HEK293 (cell line): Measurements from ENCODE around the gene CDH23.

Experiments used
- CTCF ChIA-PET: fragments of 350-600 bp; formaldehyde crosslinking; extraction: SDS; loops from one replicate; lab custom pipeline; 2021; ENCODE audit warnings: antibody characterized with exemption; lab: Yijun Ruan, JAX
- POLR2A ChIA-PET: fragments of 300-600 bp; formaldehyde crosslinking; extraction: SDS; loops from one replicate; lab custom pipeline; 2020; ENCODE audit warnings: antibody characterized with exemption, inconsistent platforms; lab: Yijun Ruan, JAX
- H3K27ac ChIP-seq: fragments of 200-500 bp; sonication (Bioruptor generic); 2 replicates; pipeline ENCODE4 v1.5.1; 2014; ENCODE audit warnings: low read depth, low read length, control low read depth, inconsistent platforms; ENCODE audit errors: extremely low read depth
- H3K36me3 ChIP-seq, 2 experiments: fragments of 200-500 bp in 1 of 2; sonication (Bioruptor generic) in 1 of 2; 1 replicate in 1 of 2; 2 replicates in 1 of 2; pipeline ENCODE4 v1.5.1; 2014 to 2017; ENCODE audit warnings: inconsistent platforms in 2 of 2, low read length in 2 of 2; ENCODE audit not compliant: control insufficient read depth in 2 of 2, insufficient read depth in 1 of 2
- H3K4me1 ChIP-seq: fragments of 200-500 bp; sonication (Bioruptor generic); 2 replicates; pipeline ENCODE4 v1.5.1; 2014; ENCODE audit warnings: mild to moderate bottlenecking, low read length, inconsistent platforms; ENCODE audit not compliant: control insufficient read depth, insufficient read depth
- H3K4me3 ChIP-seq: 2 replicates; pipeline ENCODE4 v1.5.1; 2011; ENCODE audit warnings: low read depth, mild to moderate bottlenecking, control low read depth, low read length, moderate library complexity
- H3K9me3 ChIP-seq: fragments of 200-500 bp; sonication (Bioruptor generic); 2 replicates; pipeline ENCODE4 v1.5.1; 2014; ENCODE audit warnings: low read depth, low read length, inconsistent platforms; ENCODE audit not compliant: control insufficient read depth, insufficient read depth
- HIC1 ChIP-seq: fragments of 450-650 bp; formaldehyde crosslinking; IDR thresholded peaks from 2 replicates; pipeline ENCODE4 v1.5.1; 2016; ENCODE audit warnings: missing biosample characterization, missing genetic modification characterization
- KLF8 ChIP-seq: fragments of 450-650 bp; formaldehyde crosslinking; IDR thresholded peaks from 2 replicates; pipeline ENCODE4 v1.5.1; 2016; ENCODE audit warnings: missing biosample characterization, missing genetic modification characterization
- MZF1 ChIP-seq: fragments of 450-650 bp; formaldehyde crosslinking; IDR thresholded peaks from 2 replicates; pipeline ENCODE4 v1.5.1; 2017; ENCODE audit warnings: missing biosample characterization, missing genetic modification characterization, borderline replicate concordance
- SETDB1 ChIP-seq: IDR thresholded peaks from one replicate; pipeline ENCODE4 v1.6.1; 2017; ENCODE audit warnings: mild to moderate bottlenecking, low read length, moderate library complexity, mixed read lengths; ENCODE audit not compliant: insufficient read length
- TCF7L2 ChIP-seq: IDR thresholded peaks from 2 replicates; pipeline ENCODE4 v1.6.1; 2011; ENCODE audit warnings: low read depth, mild to moderate bottlenecking, inconsistent platforms, low read length, moderate library complexity, borderline replicate concordance
- ZNF157 ChIP-seq: fragments of 450-650 bp; formaldehyde crosslinking; IDR thresholded peaks from 2 replicates; pipeline ENCODE4 v1.5.1; 2016; ENCODE audit warnings: missing biosample characterization, missing genetic modification characterization
- ZNF16 ChIP-seq: fragments of 450-650 bp; formaldehyde crosslinking; IDR thresholded peaks from 2 replicates; pipeline ENCODE4 v1.5.1; 2016; ENCODE audit warnings: low read depth, missing biosample characterization, missing genetic modification characterization
- ZNF221 ChIP-seq: fragments of 450-650 bp; formaldehyde crosslinking; IDR thresholded peaks from 2 replicates; pipeline ENCODE4 v1.5.1; 2017; ENCODE audit warnings: missing biosample characterization, missing genetic modification characterization, borderline replicate concordance
- ZNF266 ChIP-seq: fragments of 450-650 bp; formaldehyde crosslinking; IDR thresholded peaks from 2 replicates; pipeline ENCODE4 v1.5.1; 2016; ENCODE audit warnings: missing biosample characterization, missing genetic modification characterization, low read depth
- ZNF274 ChIP-seq, 2 experiments: fragments of 200-500 bp in 1 of 2; fragments of 450-650 bp in 1 of 2; sonication (Bioruptor generic) in 1 of 2; formaldehyde crosslinking in 1 of 2; IDR thresholded peaks; 2 replicates each; pipeline versions ENCODE4 v1.5.1 to v1.6.1; 2014 to 2016; ENCODE audit warnings: borderline replicate concordance in 1 of 2, inconsistent platforms in 1 of 2, low read length in 1 of 2, missing biosample characterization in 1 of 2, missing genetic modification characterization in 1 of 2
- ZNF311 ChIP-seq: fragments of 450-650 bp; formaldehyde crosslinking; IDR thresholded peaks from 2 replicates; pipeline ENCODE4 v1.5.1; 2017; ENCODE audit warnings: missing biosample characterization, missing genetic modification characterization, borderline replicate concordance
- ZNF404 ChIP-seq: fragments of 450-650 bp; formaldehyde crosslinking; IDR thresholded peaks from 2 replicates; pipeline ENCODE4 v1.5.1; 2017; ENCODE audit warnings: missing biosample characterization, missing genetic modification characterization
- ZNF426 ChIP-seq: fragments of 450-650 bp; formaldehyde crosslinking; IDR thresholded peaks from 2 replicates; pipeline ENCODE4 v1.5.1; 2017; ENCODE audit warnings: missing biosample characterization, missing genetic modification characterization, mild to moderate bottlenecking, inconsistent platforms, moderate library complexity
- ZNF571 ChIP-seq: fragments of 450-650 bp; formaldehyde crosslinking; IDR thresholded peaks from 2 replicates; pipeline ENCODE4 v1.5.0; 2017; ENCODE audit warnings: missing biosample characterization, missing genetic modification characterization
- ZNF600 ChIP-seq: fragments of 450-650 bp; formaldehyde crosslinking; IDR thresholded peaks from 2 replicates; pipeline ENCODE4 v1.5.1; 2016; ENCODE audit warnings: missing biosample characterization, missing genetic modification characterization
- ZNF610 ChIP-seq: fragments of 450-650 bp; formaldehyde crosslinking; IDR thresholded peaks from 2 replicates; pipeline ENCODE4 v1.5.1; 2016; ENCODE audit warnings: missing biosample characterization, missing genetic modification characterization, borderline replicate concordance
- ZNF624 ChIP-seq: fragments of 450-650 bp; formaldehyde crosslinking; IDR thresholded peaks from 2 replicates; pipeline ENCODE4 v1.5.1; 2017; ENCODE audit warnings: missing biosample characterization, missing genetic modification characterization
- ZNF664 ChIP-seq: fragments of 450-650 bp; formaldehyde crosslinking; IDR thresholded peaks from 2 replicates; pipeline ENCODE4 v1.5.1; 2016; ENCODE audit warnings: missing biosample characterization, missing genetic modification characterization
- TF ChIP-seq, protein P1 (sequence below): fragments of 450-650 bp; formaldehyde crosslinking; IDR thresholded peaks from 2 replicates; pipeline ENCODE4 v1.5.1; 2016; ENCODE audit warnings: missing biosample characterization, missing genetic modification characterization, borderline replicate concordance
- TF ChIP-seq, protein P2 (sequence below): fragments of 450-650 bp; formaldehyde crosslinking; IDR thresholded peaks from 2 replicates; pipeline ENCODE4 v1.5.1; 2016; ENCODE audit warnings: missing biosample characterization, missing genetic modification characterization

CDH23 gene

GRCh38 chr10:71627956-71628355 is 231.2 kb downstream of the CDH23 start:
- Histone ChIP-seq H3K4me3 (no peak overlapping the region), H3K27ac (no peak overlapping the region), H3K4me1 (peaks cover 3% of the 10 kb centered on the region; the same call in 1 of the 2 replicates), H3K36me3 (no peaks in the 10 kb centered on the region), H3K9me3 (no peaks in the 10 kb centered on the region)
- ChIA-PET CTCF (no interaction called here), POLR2A (no interaction called here)
- TF ChIP-seq, protein P1, sequence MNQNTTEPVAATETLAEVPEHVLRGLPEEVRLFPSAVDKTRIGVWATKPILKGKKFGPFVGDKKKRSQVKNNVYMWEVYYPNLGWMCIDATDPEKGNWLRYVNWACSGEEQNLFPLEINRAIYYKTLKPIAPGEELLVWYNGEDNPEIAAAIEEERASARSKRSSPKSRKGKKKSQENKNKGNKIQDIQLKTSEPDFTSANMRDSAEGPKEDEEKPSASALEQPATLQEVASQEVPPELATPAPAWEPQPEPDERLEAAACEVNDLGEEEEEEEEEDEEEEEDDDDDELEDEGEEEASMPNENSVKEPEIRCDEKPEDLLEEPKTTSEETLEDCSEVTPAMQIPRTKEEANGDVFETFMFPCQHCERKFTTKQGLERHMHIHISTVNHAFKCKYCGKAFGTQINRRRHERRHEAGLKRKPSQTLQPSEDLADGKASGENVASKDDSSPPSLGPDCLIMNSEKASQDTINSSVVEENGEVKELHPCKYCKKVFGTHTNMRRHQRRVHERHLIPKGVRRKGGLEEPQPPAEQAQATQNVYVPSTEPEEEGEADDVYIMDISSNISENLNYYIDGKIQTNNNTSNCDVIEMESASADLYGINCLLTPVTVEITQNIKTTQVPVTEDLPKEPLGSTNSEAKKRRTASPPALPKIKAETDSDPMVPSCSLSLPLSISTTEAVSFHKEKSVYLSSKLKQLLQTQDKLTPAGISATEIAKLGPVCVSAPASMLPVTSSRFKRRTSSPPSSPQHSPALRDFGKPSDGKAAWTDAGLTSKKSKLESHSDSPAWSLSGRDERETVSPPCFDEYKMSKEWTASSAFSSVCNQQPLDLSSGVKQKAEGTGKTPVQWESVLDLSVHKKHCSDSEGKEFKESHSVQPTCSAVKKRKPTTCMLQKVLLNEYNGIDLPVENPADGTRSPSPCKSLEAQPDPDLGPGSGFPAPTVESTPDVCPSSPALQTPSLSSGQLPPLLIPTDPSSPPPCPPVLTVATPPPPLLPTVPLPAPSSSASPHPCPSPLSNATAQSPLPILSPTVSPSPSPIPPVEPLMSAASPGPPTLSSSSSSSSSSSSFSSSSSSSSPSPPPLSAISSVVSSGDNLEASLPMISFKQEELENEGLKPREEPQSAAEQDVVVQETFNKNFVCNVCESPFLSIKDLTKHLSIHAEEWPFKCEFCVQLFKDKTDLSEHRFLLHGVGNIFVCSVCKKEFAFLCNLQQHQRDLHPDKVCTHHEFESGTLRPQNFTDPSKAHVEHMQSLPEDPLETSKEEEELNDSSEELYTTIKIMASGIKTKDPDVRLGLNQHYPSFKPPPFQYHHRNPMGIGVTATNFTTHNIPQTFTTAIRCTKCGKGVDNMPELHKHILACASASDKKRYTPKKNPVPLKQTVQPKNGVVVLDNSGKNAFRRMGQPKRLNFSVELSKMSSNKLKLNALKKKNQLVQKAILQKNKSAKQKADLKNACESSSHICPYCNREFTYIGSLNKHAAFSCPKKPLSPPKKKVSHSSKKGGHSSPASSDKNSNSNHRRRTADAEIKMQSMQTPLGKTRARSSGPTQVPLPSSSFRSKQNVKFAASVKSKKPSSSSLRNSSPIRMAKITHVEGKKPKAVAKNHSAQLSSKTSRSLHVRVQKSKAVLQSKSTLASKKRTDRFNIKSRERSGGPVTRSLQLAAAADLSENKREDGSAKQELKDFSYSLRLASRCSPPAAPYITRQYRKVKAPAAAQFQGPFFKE: no peak
- TF ChIP-seq ZNF157 (no peak), ZNF221 (no peak), ZNF624 (no peak), ZNF571 (no peak), ZNF426 (tag by site-specific recombination) (no peak), ZNF404 (tag by site-specific recombination) (no peak), ZNF664 (tag by site-specific recombination) (no peak), KLF8 (no peak), MZF1 (no peak), ZNF610 (no peak), ZNF274 (IDR thresholded peaks at IDR 0.05; ENCODE audit: low read length) (no peak), ZNF274 (tag by site-specific recombination; IDR thresholded peaks at IDR 0.05; ENCODE audit: borderline replicate concordance) (no peak), ZNF266 (no peak), ZNF311 (tag by site-specific recombination) (no peak), ZNF16 (tag by site-specific recombination) (no peak), TCF7L2 (no peak), ZNF600 (tag by site-specific recombination) (no peak), SETDB1 (no peak), HIC1 (tag by site-specific recombination) (no peak)
- TF ChIP-seq, protein P2, sequence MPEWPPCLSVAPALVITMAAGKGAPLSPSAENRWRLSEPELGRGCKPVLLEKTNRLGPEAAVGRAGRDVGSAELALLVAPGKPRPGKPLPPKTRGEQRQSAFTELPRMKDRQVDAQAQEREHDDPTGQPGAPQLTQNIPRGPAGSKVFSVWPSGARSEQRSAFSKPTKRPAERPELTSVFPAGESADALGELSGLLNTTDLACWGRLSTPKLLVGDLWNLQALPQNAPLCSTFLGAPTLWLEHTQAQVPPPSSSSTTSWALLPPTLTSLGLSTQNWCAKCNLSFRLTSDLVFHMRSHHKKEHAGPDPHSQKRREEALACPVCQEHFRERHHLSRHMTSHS (tag by site-specific recombination): no peak
